ENCODE data around the gene HTR3B.

HTR3B gene

GRCh38 chr11:113979431-113979830, 74.8 kb downstream of the HTR3B start:
- no peaks in the 10 kb centered on the region for H3K36me3 ChIP-seq
- H3K27me3 ChIP-seq (ENCODE audit: insufficient read depth, low read depth, severe bottlenecking), result no peaks in the 10 kb centered on the region
- no peak for TF ChIP-seq CTCF (IDR thresholded peaks at IDR 0.05; ENCODE audit: low read depth, low read length)
- H3K9me3 ChIP-seq (ENCODE audit: severe bottlenecking), result no peaks in the 10 kb centered on the region
- no peak for DNase-seq
- H3K27ac ChIP-seq, result no peak overlapping the region
- H3K4me3 ChIP-seq (ENCODE audit: low read depth, low read length), result no peak overlapping the region

- H3K9me3 ChIP-seq (ENCODE audit: severe bottlenecking), result no peaks in the 10 kb centered on the region
- TF ChIP-seq CTCF (IDR thresholded peaks at IDR 0.05; ENCODE audit: low read depth, low read length), result no peak
- H3K36me3 ChIP-seq, result no peaks in the 10 kb centered on the region
- no peak overlapping the region for H3K27ac ChIP-seq
- no peak overlapping the region for H3K4me3 ChIP-seq (ENCODE audit: low read depth, low read length)
- DNase-seq, result no peak
- H3K27me3 ChIP-seq (ENCODE audit: insufficient read depth, low read depth, severe bottlenecking), result no peaks in the 10 kb centered on the region
Measured at GRCh38 chr11:113980785-113981184, 76.2 kb downstream of the HTR3B start.

GRCh38 chr11:113982306-113982705, 77.7 kb downstream of the HTR3B start:
- Histone ChIP-seq H3K27ac (no peak overlapping the region), H3K9me3 (ENCODE audit: severe bottlenecking) (no peaks in the 10 kb centered on the region), H3K27me3 (ENCODE audit: insufficient read depth, low read depth, severe bottlenecking) (no peaks in the 10 kb centered on the region), H3K36me3 (no peaks in the 10 kb centered on the region), H3K4me3 (ENCODE audit: low read depth, low read length) (no peak overlapping the region)
- no peak for DNase-seq
- no peak for TF ChIP-seq CTCF (IDR thresholded peaks at IDR 0.05; ENCODE audit: low read depth, low read length)

- Histone ChIP-seq H3K9me3 (ENCODE audit: severe bottlenecking) (no peaks in the 10 kb centered on the region), H3K4me3 (ENCODE audit: low read depth, low read length) (no peak overlapping the region), H3K27me3 (ENCODE audit: insufficient read depth, low read depth, severe bottlenecking) (no peaks in the 10 kb centered on the region), H3K27ac (no peak overlapping the region), H3K36me3 (no peaks in the 10 kb centered on the region)
- no peak for DNase-seq
- no peak for TF ChIP-seq CTCF (IDR thresholded peaks at IDR 0.05; ENCODE audit: low read depth, low read length)
Measured at GRCh38 chr11:113984781-113985180, 80.2 kb downstream of the HTR3B start.

- Histone ChIP-seq H3K4me3 (ENCODE audit: low read depth, low read length) (no peak overlapping the region), H3K27ac (no peak overlapping the region), H3K9me3 (ENCODE audit: severe bottlenecking) (no peaks in the 10 kb centered on the region), H3K36me3 (no peaks in the 10 kb centered on the region), H3K27me3 (ENCODE audit: insufficient read depth, low read depth, severe bottlenecking) (no peaks in the 10 kb centered on the region)
- DNase-seq, result no peak
- TF ChIP-seq CTCF (IDR thresholded peaks at IDR 0.05; ENCODE audit: low read depth, low read length), result no peak
Measured at GRCh38 chr11:113985906-113986305, 81.3 kb downstream of the HTR3B start.

GRCh38 chr11:113986351-113987140, 82.0 kb downstream of the HTR3B start:
- no peak overlapping the region for H3K27ac ChIP-seq
- DNase-seq, result no peak
- no peak for TF ChIP-seq CTCF (IDR thresholded peaks at IDR 0.05; ENCODE audit: low read depth, low read length)
- no peaks in the 10 kb centered on the region for H3K9me3 ChIP-seq (ENCODE audit: severe bottlenecking)
- H3K4me3 ChIP-seq (ENCODE audit: low read depth, low read length), result no peak overlapping the region
- H3K36me3 ChIP-seq, result no peaks in the 10 kb centered on the region
- H3K27me3 ChIP-seq (ENCODE audit: insufficient read depth, low read depth, severe bottlenecking), result no peaks in the 10 kb centered on the region
